Fibroblast of the aortic adventitia (primary cell): Measurements from ENCODE around the gene CBR3. TPM values are rescaled to one million over a fixed set of nuclear protein-coding genes. Genes with fewer than 3 reads are reported as not detected.

Experiments
- DNase-seq: peaks from one replicate; pipeline ENCODE4 v3.0.0-alpha.2; 2010; ENCODE audit warnings: low read depth
- H3K4me3 ChIP-seq: 2 replicates; pipeline ENCODE4 v1.5.1; 2011; ENCODE audit warnings: low read depth, mild to moderate bottlenecking, control low read depth, low read length, moderate library complexity
- CTCF ChIP-seq: IDR thresholded peaks from 2 replicates; pipeline ENCODE4 v1.5.1; 2011; ENCODE audit warnings: mild to moderate bottlenecking, low read length, control low read depth, inconsistent platforms; ENCODE audit not compliant: insufficient read depth
- total RNA-seq: library from RNA; depleted of rRNA; stranded (reverse); fragments of >200 nt; gene quantifications from 2 replicates; pipeline ENCODE4 v1.2.3, GENCODE V29; 2012; ENCODE audit warnings: low replicate concordance

Gene CBR3
- total RNA-seq, 1 donor: 27.9 TPM

GRCh38 chr21:36194024-36194423, 59.1 kb downstream of the CBR3 start:
- H3K4me3 ChIP-seq: no peak overlapping the region
- DNase-seq: no peak
- no peak for TF ChIP-seq CTCF

- TF ChIP-seq CTCF: no peak
- no peak overlapping the region for H3K4me3 ChIP-seq
- DNase-seq: no peak
Observed at GRCh38 chr21:36195613-36196012, 60.7 kb downstream of the CBR3 start.

Other genes with a start within 250 kb of the CBR3 start
- 21.4 and 22.8 TPM in 2 replicates for gene SETD4, start 74.6 kb upstream of the CBR3 start, total RNA-seq
- gene CBR1, start 65.1 kb upstream of the CBR3 start, total RNA-seq: 82.4 and 95.0 TPM in 2 replicates
- 2.6 and 25.8 TPM in 2 replicates for gene DOP1B, start 21.7 kb downstream of the CBR3 start, total RNA-seq
- 19.5 and 38.1 TPM in 2 replicates for gene MORC3, start 185.1 kb downstream of the CBR3 start, total RNA-seq